GM10266 (cell line): ENCODE data around the gene SHANK3.

Experiments
- DNase-seq: peaks from one replicate; pipeline ENCODE4 v3.0.0; 2012; ENCODE audit errors: extremely low spot score
- CTCF ChIP-seq: IDR thresholded peaks from 2 replicates; pipeline ENCODE4 v1.5.1; 2012; ENCODE audit warnings: mild to moderate bottlenecking, low read depth; ENCODE audit not compliant: control insufficient read depth, insufficient read depth; ENCODE audit errors: missing control alignments

Gene SHANK3

GRCh38 chr22:50699001-50699755 is 26.6 kb downstream of the SHANK3 start:
- no peak for DNase-seq
- no peak for TF ChIP-seq CTCF

GRCh38 chr22:50699756-50700386 is 27.2 kb downstream of the SHANK3 start:
- peak; percentile 37 for TF ChIP-seq CTCF
- no peak for DNase-seq

- no peak for TF ChIP-seq CTCF
Measured at GRCh38 chr22:50700387-50701075, 27.9 kb downstream of the SHANK3 start.

DNA sequence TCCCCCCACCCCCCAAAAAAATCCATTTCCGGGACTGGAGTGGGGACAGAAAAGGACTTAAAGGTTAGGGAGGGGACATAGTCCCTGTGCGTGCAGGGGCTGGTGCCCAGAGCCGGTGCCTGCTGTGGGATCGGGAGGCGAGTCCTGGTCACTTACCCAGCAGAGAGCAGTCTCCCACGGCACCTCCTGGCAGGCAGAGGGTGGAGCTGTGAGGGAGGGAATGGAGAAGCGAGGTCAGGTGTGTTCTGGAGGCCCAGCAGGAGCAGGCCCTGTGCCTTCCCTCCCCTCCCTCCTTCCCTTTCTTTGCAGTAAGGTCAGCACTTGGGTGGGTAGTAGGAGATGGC is 28.4 kb downstream of the SHANK3 start:
- no peak for TF ChIP-seq CTCF
- DNase-seq, result no peak

More at GRCh38 chr22:50700387-50701075, 27.9 kb downstream of the SHANK3 start:
- no peak for DNase-seq

GRCh38 chr22:50701428-50702154 is 29.0 kb downstream of the SHANK3 start:
- no peak for DNase-seq
- TF ChIP-seq CTCF, result no peak

- TF ChIP-seq CTCF, result no peak
- DNase-seq, result no peak
Measured at GRCh38 chr22:50702261-50702671, 29.6 kb downstream of the SHANK3 start.
